Mesothelial cell of epicardium (in vitro differentiated cells): ENCODE results near the gene OPCML. TPM values are rescaled to one million over a fixed set of nuclear protein-coding genes. Genes with fewer than 3 reads are reported as not detected.

Experiments used
- DNase-seq, 2 experiments: peaks; one replicate each; pipeline ENCODE4 v3.0.0; 2021; ENCODE audit warnings: low spot score in 2 of 2; ENCODE audit not compliant: unreplicated experiment in 2 of 2
- H3K27ac Mint-ChIP-seq: 2 replicates; pipeline ENCODE4 v1.8.0; 2021; ENCODE audit warnings: mixed read lengths
- H3K27me3 Mint-ChIP-seq: 2 replicates; pipeline ENCODE4 v1.8.0; 2021; ENCODE audit warnings: low read depth, mixed read lengths
- H3K36me3 Mint-ChIP-seq: 2 replicates; pipeline ENCODE4 v1.8.0; 2021; ENCODE audit warnings: mixed read lengths
- H3K4me1 Mint-ChIP-seq: 2 replicates; pipeline ENCODE4 v1.8.0; 2021; ENCODE audit warnings: mixed read lengths
- H3K4me3 Mint-ChIP-seq: 2 replicates; pipeline ENCODE4 v1.8.0; 2021; ENCODE audit warnings: mild to moderate bottlenecking, moderate library complexity, mixed read lengths
- H3K9me3 Mint-ChIP-seq: 2 replicates; pipeline ENCODE4 v1.8.0; 2021; ENCODE audit warnings: mixed read lengths
- CTCF ChIP-seq: fragments of 200-600 bp; sonication (generic); IDR thresholded peaks from one replicate; pipeline ENCODE4 v1.5.0; 2021; ENCODE audit warnings: antibody characterized with exemption; ENCODE audit not compliant: unreplicated experiment
- total RNA-seq: library from RNA; stranded (reverse); gene quantifications from 3 replicates; pipeline ENCODE4 v1.2.1, GENCODE V29; 2021

Gene OPCML
- total RNA-seq, 1 donor from 2014 or later: 3.0 TPM

- H3K27me3 Mint-ChIP-seq: peaks cover 10% of the 10 kb centered on the region
- no peaks in the 10 kb centered on the region for H3K36me3 Mint-ChIP-seq
- H3K27ac Mint-ChIP-seq: no peak overlapping the region
- no peak for TF ChIP-seq CTCF
- H3K4me1 Mint-ChIP-seq: no peaks in the 10 kb centered on the region
- peaks cover 4% of the 10 kb centered on the region for H3K9me3 Mint-ChIP-seq
- DNase-seq: no peak
- no peak overlapping the region for H3K4me3 Mint-ChIP-seq
These were observed 425.2 kb downstream of the OPCML start for GRCh38 chr11:133107136-133107535.

DNA sequence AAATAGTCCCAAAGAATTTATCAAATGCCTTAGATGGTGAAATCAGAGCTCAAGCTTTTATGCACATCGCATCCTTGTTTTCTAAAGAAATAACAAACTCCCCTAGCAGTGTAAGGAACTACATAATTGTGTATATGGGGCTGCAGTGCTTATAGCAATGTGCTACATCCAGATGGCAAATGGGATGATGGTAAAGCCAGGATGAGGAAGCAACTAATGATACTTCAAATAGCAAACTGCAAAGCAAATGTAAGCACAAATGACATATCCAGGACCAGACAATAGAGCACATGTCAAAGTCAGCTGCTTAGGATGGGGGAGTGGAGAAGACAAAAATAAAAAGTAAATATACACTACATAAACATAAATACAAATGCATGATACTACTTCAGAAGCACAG is 425.9 kb downstream of the OPCML start:
- Mint-ChIP-seq H3K4me3 (no peak overlapping the region), H3K27me3 (peaks cover 10% of the 10 kb centered on the region)
- no peak for TF ChIP-seq CTCF

DNA sequence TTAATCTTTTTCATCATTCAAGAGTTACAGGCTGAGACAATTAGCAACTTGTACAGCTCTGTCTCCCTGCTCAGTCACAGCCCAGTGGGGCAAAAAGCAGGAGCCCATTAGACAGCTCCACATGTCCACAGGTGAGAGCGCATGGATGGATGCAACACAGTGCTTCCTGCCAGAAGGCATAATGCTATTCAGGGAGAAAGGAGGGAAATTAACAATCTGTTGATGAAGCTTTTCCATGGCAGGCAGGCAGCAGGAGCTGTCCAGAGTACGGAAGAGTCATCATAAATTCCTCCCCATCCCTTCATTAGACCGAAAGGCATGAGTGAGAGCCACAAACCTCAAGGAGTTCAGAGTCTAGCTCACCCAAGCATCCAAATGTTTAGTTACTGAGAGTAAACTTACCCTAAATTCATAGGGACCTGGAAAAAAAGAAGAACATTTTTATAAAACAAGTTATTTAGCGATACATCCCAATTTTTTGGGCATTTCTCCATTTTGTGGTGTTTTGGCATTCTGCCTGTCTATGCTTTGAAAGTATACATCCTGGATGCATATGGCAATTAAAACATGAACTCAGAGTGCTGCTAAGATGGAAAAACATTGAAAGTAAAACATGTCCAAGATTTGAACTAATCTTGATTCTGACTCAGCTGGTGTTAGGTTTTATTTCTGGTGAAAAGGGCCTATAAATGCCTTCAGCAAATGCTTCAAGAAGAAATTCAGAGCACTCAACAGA is 428.1 kb downstream of the OPCML start:
- Mint-ChIP-seq H3K4me1 (no peaks in the 10 kb centered on the region), H3K27me3 (peaks cover 9% of the 10 kb centered on the region), H3K27ac (no peak overlapping the region), H3K4me3 (no peak overlapping the region), H3K36me3 (no peaks in the 10 kb centered on the region), H3K9me3 (peaks cover 5% of the 10 kb centered on the region)
- no peak for TF ChIP-seq CTCF
- DNase-seq: no peak

More for the DNA sequence above, 425.9 kb downstream of the OPCML start:
- H3K27ac Mint-ChIP-seq: no peak overlapping the region
- no peaks in the 10 kb centered on the region for H3K36me3 Mint-ChIP-seq
- H3K9me3 Mint-ChIP-seq: peaks cover 4% of the 10 kb centered on the region
- H3K4me1 Mint-ChIP-seq: no peaks in the 10 kb centered on the region
- no peak for DNase-seq

DNA sequence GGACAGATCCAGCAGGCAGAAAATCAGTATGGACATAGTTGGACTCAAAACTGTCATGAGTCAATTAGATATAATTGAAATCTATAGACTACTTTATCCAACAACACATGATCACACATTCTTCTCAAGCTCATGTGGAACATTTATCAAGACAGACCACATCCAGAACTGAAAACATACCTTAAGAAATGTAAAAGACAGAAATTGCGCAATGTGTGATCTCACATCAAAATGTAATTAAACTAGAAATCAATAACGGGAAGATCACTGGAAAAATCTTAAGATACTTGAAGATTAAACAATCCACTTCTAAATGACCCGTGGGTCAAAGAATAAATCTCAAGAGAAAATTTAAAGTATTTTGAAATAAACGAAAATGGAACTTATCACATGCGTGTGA is 435.3 kb downstream of the OPCML start:
- no peak for DNase-seq
- Mint-ChIP-seq H3K9me3 (peaks cover 23% of the 10 kb centered on the region), H3K27me3 (peaks cover 26% of the 10 kb centered on the region), H3K36me3 (no peaks in the 10 kb centered on the region), H3K4me3 (no peak overlapping the region), H3K27ac (no peak overlapping the region), H3K4me1 (no peaks in the 10 kb centered on the region)
- no peak for TF ChIP-seq CTCF

GRCh38 chr11:133086518-133086917 is 445.8 kb downstream of the OPCML start:
- H3K27me3 Mint-ChIP-seq: peaks cover 77% of the 10 kb centered on the region
- no peak overlapping the region for H3K27ac Mint-ChIP-seq
- H3K4me1 Mint-ChIP-seq: no peaks in the 10 kb centered on the region
- DNase-seq: no peak
- no peak overlapping the region for H3K4me3 Mint-ChIP-seq
- no peaks in the 10 kb centered on the region for H3K9me3 Mint-ChIP-seq
- no peak for TF ChIP-seq CTCF
- H3K36me3 Mint-ChIP-seq: no peaks in the 10 kb centered on the region
